ENCODE data around the gene AIMP1. TPM values are rescaled to one million over a fixed set of nuclear protein-coding genes. Genes with fewer than 3 reads are reported as not detected.

Gene AIMP1
- 60.4 and 65.5 TPM in 2 replicates for total RNA-seq (2022)
- percentile 84 among the genes with signal in this experiment for Bru-seq, nascent RNA
- percentile 88 among the genes with signal in this experiment for BruChase-seq, experiment 1, labeled RNA remaining after a 6-hour chase
- BruChase-seq, experiment 2, labeled RNA remaining after a 2-hour chase: percentile 79 among the genes with signal in this experiment
- long read RNA-seq, transcript AIMP1-202 (7 exons, 2,586 nt): major isoform, 78 of 90 reads
- long read RNA-seq, partial matches to known transcripts: 5 of 90 reads
- long read RNA-seq, other reads (novel, unspliced or antisense): 6 of 90 reads

DNA sequence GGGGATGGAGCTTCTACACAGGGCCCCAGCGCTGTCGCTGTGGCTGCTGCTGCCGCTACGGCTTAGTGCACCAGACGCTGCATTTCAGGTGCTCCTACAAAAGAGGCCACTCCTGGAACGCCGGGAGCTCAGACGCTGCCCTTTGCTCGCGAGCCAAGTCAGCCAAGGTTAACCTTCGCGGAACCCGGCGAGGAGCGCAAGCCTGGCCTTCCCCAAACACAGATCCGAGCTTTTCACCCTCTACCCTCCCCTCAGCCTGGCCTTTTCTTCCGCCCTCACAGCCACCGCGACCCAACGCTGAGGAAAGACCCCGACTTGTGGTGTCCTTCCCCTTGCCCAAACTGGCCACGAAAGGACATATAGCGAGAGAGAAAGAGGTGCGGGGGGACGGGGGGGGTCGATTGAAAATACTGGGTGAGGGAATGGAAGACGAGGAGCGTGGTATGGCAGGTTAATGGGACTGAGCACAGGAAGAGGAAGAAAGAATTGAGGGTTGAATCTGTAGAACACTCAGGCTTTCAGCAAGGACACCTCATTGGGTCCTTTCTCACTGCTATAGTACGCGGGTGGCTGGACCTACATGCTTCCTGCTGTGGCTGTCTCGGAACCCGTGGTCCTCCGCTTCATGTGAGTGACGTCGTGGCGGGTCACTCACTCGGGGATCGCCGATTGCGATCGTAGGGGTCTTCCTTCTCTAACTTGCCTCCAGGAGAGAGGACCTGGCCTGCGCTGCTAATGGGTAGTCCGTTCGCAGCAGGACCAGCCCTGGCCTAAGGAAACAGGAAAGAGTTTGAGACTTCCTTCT is at the start of gene AIMP1, which contains the start of gene TBCK:
AIMP1 (plus strand) TSS at position 583 of the 805 bp plus-strand sequence. CDS start 8,460 bp downstream, outside the sequence.
TBCK (minus strand) TSS at position 242 of the 805 bp plus-strand sequence. CDS start 7,249 bp downstream, outside the sequence.
- BruUV-seq (replicated peaks): no TSS peak
- no peak within 1 kb of the TSS for H3K27ac Mint-ChIP-seq (ENCODE audit: unreplicated experiment)
- peak; percentile 80 for DNase-seq
- no peaks in the 10 kb centered on the region for H3K27me3 Mint-ChIP-seq (ENCODE audit: unreplicated experiment)
- intact Hi-C loops (cut with micrococcal nuclease; ENCODE audit: unreplicated experiment): no loop called here
- no peaks in the 10 kb centered on the region for H3K9me3 Mint-ChIP-seq (ENCODE audit: low read depth, unreplicated experiment)
- H3K4me1 Mint-ChIP-seq (ENCODE audit: low read depth, unreplicated experiment): peaks cover 11% of the 10 kb centered on the region
- peaks cover 4% of the 10 kb centered on the region for H3K36me3 Mint-ChIP-seq (ENCODE audit: insufficient read depth, unreplicated experiment)
- TF ChIP-seq, protein P1, sequence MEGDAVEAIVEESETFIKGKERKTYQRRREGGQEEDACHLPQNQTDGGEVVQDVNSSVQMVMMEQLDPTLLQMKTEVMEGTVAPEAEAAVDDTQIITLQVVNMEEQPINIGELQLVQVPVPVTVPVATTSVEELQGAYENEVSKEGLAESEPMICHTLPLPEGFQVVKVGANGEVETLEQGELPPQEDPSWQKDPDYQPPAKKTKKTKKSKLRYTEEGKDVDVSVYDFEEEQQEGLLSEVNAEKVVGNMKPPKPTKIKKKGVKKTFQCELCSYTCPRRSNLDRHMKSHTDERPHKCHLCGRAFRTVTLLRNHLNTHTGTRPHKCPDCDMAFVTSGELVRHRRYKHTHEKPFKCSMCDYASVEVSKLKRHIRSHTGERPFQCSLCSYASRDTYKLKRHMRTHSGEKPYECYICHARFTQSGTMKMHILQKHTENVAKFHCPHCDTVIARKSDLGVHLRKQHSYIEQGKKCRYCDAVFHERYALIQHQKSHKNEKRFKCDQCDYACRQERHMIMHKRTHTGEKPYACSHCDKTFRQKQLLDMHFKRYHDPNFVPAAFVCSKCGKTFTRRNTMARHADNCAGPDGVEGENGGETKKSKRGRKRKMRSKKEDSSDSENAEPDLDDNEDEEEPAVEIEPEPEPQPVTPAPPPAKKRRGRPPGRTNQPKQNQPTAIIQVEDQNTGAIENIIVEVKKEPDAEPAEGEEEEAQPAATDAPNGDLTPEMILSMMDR (IDR thresholded peaks at IDR 0.05; ENCODE audit: unreplicated experiment): no peak
- CTCF ChIA-PET: interaction anchor here (1.1 kb wide), 1 partner anchor 50 kb away, joined by 5 read pairs; no protein-coding TSS in a partner anchor
- no peak within 1 kb of the TSS for H3K4me3 Mint-ChIP-seq (ENCODE audit: low read depth, unreplicated experiment)

GRCh38 chr4:106268786-106269185 is 47.6 kb upstream of the AIMP1 start:
- BruUV-seq (replicated peaks): no TSS peak
- no peak overlapping the region for H3K4me3 Mint-ChIP-seq (ENCODE audit: low read depth, unreplicated experiment)
- no peak for DNase-seq
- H3K9me3 Mint-ChIP-seq (ENCODE audit: low read depth, unreplicated experiment): no peaks in the 10 kb centered on the region
- H3K27ac Mint-ChIP-seq (ENCODE audit: unreplicated experiment): no peak overlapping the region
- intact Hi-C loops (cut with micrococcal nuclease; ENCODE audit: unreplicated experiment): loop anchor here (5.0 to 10.0 kb wide), 2 partner anchors 44 to 546 kb away; no protein-coding TSS in a partner anchor
- TF ChIP-seq, protein P1 (IDR thresholded peaks at IDR 0.05; ENCODE audit: unreplicated experiment): no peak
- H3K4me1 Mint-ChIP-seq (ENCODE audit: low read depth, unreplicated experiment): peaks cover 9% of the 10 kb centered on the region
- CTCF ChIA-PET: no interaction called here
- no peaks in the 10 kb centered on the region for H3K27me3 Mint-ChIP-seq (ENCODE audit: unreplicated experiment)
- H3K36me3 Mint-ChIP-seq (ENCODE audit: insufficient read depth, unreplicated experiment): no peaks in the 10 kb centered on the region

GRCh38 chr4:106269711-106270110 is 46.6 kb upstream of the AIMP1 start:
- Mint-ChIP-seq H3K27ac (ENCODE audit: unreplicated experiment) (no peak overlapping the region), H3K4me3 (ENCODE audit: low read depth, unreplicated experiment) (no peak overlapping the region), H3K27me3 (ENCODE audit: unreplicated experiment) (no peaks in the 10 kb centered on the region), H3K9me3 (ENCODE audit: low read depth, unreplicated experiment) (no peaks in the 10 kb centered on the region), H3K4me1 (ENCODE audit: low read depth, unreplicated experiment) (peaks cover under 1% of the 10 kb centered on the region), H3K36me3 (ENCODE audit: insufficient read depth, unreplicated experiment) (no peaks in the 10 kb centered on the region)
- CTCF ChIA-PET: no interaction called here
- TF ChIP-seq, protein P1 (IDR thresholded peaks at IDR 0.05; ENCODE audit: unreplicated experiment): no peak
- intact Hi-C loops (cut with micrococcal nuclease; ENCODE audit: unreplicated experiment): loop anchor here (5.0 to 10.0 kb wide), 2 partner anchors 43 to 545 kb away; no protein-coding TSS in a partner anchor
- no peak for DNase-seq
- no TSS peak for BruUV-seq (replicated peaks)

DNA sequence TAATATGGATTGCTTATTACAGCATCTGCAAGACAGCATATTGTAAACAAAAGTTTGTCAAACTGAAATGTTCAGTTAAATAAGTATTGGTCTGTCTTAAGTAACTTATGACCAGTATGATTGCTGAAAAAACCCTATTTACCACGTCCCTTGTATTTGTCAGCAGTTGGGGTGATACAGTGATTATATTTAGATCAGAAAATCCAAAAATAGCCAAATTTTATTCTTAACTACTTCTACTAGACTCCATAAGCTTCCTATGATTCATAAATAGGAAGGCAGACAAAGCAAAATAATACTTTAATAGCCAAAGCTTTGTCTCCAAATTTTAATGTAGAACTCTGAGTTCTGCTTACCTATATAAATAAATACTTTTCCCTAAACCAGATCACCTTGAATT is 45.6 kb upstream of the AIMP1 start:
- TF ChIP-seq, protein P1 (IDR thresholded peaks at IDR 0.05; ENCODE audit: unreplicated experiment): no peak
- H3K4me1 Mint-ChIP-seq (ENCODE audit: low read depth, unreplicated experiment): no peaks in the 10 kb centered on the region
- BruUV-seq (replicated peaks): no TSS peak
- no peaks in the 10 kb centered on the region for H3K36me3 Mint-ChIP-seq (ENCODE audit: insufficient read depth, unreplicated experiment)
- H3K4me3 Mint-ChIP-seq (ENCODE audit: low read depth, unreplicated experiment): no peak overlapping the region
- no peaks in the 10 kb centered on the region for H3K9me3 Mint-ChIP-seq (ENCODE audit: low read depth, unreplicated experiment)
- CTCF ChIA-PET: no interaction called here
- no peak for DNase-seq
- intact Hi-C loops (cut with micrococcal nuclease; ENCODE audit: unreplicated experiment): no loop called here
- no peaks in the 10 kb centered on the region for H3K27me3 Mint-ChIP-seq (ENCODE audit: unreplicated experiment)
- H3K27ac Mint-ChIP-seq (ENCODE audit: unreplicated experiment): no peak overlapping the region

Data from Calu3 (cell line).